Epithelial cell of esophagus (primary cell): Measurements from ENCODE around the gene GFER.

Source experiments
- DNase-seq: peaks from one replicate; pipeline ENCODE4 v3.0.0; 2010; ENCODE audit warnings: low read depth
- H3K4me3 ChIP-seq: 2 replicates; pipeline ENCODE4 v1.5.1; 2011; ENCODE audit warnings: mild to moderate bottlenecking, low read length, control low read depth
- TF ChIP-seq, protein P1 (sequence below): IDR thresholded peaks from 2 replicates; pipeline ENCODE4 v1.5.1; 2011; ENCODE audit warnings: low read depth, mild to moderate bottlenecking, low read length, control low read depth, inconsistent platforms; ENCODE audit not compliant: insufficient read depth; ENCODE audit errors: missing control alignments

The GFER gene

GRCh38 chr16:1964506-1965395, 19.2 kb upstream of the GFER start, which contains the start of gene RPS2:
TSS of gene RPS2 (minus strand) at chr16:1964826. CDS start at chr16:1964625, 201 bp downstream.
- H3K4me3 ChIP-seq: peak within 1 kb of the TSS; percentile 63
- TF ChIP-seq, protein P1, sequence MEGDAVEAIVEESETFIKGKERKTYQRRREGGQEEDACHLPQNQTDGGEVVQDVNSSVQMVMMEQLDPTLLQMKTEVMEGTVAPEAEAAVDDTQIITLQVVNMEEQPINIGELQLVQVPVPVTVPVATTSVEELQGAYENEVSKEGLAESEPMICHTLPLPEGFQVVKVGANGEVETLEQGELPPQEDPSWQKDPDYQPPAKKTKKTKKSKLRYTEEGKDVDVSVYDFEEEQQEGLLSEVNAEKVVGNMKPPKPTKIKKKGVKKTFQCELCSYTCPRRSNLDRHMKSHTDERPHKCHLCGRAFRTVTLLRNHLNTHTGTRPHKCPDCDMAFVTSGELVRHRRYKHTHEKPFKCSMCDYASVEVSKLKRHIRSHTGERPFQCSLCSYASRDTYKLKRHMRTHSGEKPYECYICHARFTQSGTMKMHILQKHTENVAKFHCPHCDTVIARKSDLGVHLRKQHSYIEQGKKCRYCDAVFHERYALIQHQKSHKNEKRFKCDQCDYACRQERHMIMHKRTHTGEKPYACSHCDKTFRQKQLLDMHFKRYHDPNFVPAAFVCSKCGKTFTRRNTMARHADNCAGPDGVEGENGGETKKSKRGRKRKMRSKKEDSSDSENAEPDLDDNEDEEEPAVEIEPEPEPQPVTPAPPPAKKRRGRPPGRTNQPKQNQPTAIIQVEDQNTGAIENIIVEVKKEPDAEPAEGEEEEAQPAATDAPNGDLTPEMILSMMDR: no peak
- DNase-seq: peak; percentile 99

- peak overlapping the region; percentile 63 for H3K4me3 ChIP-seq
- no peak for DNase-seq
- TF ChIP-seq, protein P1: no peak
Observed at GRCh38 chr16:1965396-1966001, 18.5 kb upstream of the GFER start.

DNA sequence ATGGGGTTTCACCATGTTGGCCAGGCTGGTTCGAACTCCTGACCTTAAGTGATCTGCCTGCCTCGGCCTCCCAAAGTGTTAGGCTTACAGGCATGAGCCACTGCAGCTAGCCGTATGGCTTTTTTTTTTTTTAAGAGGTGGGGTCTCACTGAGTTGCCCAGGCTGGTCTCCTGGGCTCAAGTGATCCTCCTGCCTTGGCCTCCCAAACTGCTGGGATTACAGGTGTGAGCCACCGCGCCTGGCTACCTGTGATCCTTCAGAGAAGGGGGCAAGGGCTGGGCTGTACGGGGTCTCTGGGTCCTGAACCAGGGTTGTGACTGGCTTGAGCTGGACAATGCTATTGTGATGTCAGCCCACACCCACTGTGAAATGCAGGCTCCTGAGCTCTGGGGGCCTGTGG, 17.5 kb upstream of the GFER start, which contains the start of gene RNF151:
Gene RNF151, plus strand, starts transcription at position 397 of the 400 bp plus-strand sequence. CDS start 26 bp downstream, outside the sequence.
- TF ChIP-seq, protein P1: no peak
- no peak for DNase-seq

DNA sequence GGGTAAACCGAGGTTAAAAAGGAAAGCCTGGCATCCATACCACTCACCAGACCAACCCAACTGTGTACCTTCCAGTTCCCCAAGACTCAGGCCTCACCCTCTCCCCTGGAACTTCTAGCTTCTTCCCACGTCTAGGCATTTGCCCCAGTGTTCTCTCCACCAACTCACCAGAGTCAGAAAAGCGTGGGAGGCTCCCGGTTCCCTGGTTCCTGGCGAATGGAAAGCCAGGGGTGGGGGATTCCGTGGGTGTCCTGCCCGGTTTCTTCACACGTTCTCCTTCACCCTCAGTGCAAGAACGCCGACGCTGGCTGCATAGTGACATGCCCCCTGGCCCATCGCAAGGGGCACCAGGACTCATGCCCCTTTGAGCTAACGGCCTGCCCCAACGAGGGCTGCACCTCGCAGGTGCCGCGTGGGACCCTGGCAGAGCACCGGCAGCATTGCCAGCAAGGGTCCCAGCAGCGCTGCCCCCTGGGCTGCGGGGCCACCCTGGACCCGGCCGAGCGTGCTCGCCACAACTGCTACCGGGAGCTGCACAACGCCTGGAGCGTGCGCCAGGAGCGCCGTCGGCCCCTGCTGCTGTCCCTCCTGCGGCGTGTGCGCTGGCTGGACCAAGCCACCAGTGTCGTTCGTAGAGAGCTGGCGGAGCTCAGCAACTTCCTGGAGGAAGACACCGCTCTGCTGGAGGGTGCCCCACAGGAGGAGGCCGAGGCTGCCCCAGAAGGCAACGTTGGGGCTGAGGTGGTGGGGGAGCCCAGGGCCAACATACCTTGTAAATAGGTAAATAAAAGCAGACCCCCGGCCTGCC, 15.6 kb upstream of the GFER start:
- DNase-seq: no peak
- H3K4me3 ChIP-seq: no peak overlapping the region
- TF ChIP-seq, protein P1: no peak

More for the DNA sequence above, 17.5 kb upstream of the GFER start, which contains the start of gene RNF151:
- peak within 1 kb of the TSS; percentile 63 for H3K4me3 ChIP-seq

DNA sequence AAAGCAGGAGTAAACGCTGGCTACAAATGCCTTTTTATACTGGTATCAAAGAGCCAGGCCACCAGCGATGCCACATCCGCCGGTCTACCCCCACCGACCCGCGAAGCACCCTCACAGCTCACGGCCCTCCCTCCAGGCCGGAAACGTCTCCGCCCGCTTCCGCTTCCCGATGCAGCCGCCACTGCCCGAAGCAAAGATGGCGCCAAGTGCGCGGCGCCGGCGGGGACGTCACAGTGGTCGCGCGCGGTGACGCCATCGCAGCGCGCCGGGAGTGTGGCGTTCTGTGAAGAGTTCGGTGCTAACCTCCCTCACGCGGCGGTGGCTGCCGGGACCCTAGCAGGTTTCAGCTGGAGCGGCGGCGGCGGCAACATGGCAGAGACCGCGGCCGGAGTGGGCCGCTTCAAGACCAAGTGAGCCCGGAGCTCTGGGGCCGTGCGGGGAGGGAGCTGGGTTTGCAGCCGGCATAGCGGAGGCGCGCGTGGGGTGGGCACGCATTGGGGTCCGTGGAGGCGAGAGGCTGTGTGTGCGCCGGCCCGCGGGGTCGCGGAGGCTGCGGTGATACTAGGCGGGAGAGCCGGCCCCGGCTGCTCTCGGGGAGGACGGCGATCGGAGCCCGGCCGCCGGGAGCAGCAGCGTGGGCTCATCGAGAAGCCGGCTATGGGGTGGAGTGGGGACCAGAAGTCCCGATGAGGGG, 12.1 kb upstream of the GFER start, which contains the start of gene TBL3:
Gene TBL3, plus strand, starts transcription at position 258 of the 694 bp plus-strand sequence. Its CDS starts 112 bp downstream, at position 370.
- TF ChIP-seq, protein P1: no peak
- peak; percentile 95 for DNase-seq
- H3K4me3 ChIP-seq: peak within 1 kb of the TSS; percentile 73

- TF ChIP-seq, protein P1: no peak
- peak; percentile 59 for DNase-seq
- peak overlapping the region; percentile 73 for H3K4me3 ChIP-seq
Observed at GRCh38 chr16:1972490-1972877, 11.5 kb upstream of the GFER start.
